ENCODE measurements around the gene PDE2A.

The PDE2A gene

GRCh38 chr11:72658989-72659640 is 15.1 kb downstream of the PDE2A start:
- Mint-ChIP-seq H3K4me3 (no peak overlapping the region), H3K27ac (no peak overlapping the region), H3K27me3 (ENCODE audit: low read depth) (peaks cover 35% of the 10 kb centered on the region), H3K9me3 (no peaks in the 10 kb centered on the region), H3K36me3 (ENCODE audit: low read depth) (no peaks in the 10 kb centered on the region), H3K4me1 (peaks cover 14% of the 10 kb centered on the region)
- TF ChIP-seq, protein P1, sequence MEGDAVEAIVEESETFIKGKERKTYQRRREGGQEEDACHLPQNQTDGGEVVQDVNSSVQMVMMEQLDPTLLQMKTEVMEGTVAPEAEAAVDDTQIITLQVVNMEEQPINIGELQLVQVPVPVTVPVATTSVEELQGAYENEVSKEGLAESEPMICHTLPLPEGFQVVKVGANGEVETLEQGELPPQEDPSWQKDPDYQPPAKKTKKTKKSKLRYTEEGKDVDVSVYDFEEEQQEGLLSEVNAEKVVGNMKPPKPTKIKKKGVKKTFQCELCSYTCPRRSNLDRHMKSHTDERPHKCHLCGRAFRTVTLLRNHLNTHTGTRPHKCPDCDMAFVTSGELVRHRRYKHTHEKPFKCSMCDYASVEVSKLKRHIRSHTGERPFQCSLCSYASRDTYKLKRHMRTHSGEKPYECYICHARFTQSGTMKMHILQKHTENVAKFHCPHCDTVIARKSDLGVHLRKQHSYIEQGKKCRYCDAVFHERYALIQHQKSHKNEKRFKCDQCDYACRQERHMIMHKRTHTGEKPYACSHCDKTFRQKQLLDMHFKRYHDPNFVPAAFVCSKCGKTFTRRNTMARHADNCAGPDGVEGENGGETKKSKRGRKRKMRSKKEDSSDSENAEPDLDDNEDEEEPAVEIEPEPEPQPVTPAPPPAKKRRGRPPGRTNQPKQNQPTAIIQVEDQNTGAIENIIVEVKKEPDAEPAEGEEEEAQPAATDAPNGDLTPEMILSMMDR (IDR thresholded peaks at IDR 0.05; ENCODE audit: unreplicated experiment in 3 of 3): no peak

GRCh38 chr11:72657411-72658100 is 16.7 kb downstream of the PDE2A start:
- H3K4me3 Mint-ChIP-seq: no peak overlapping the region
- peaks cover 33% of the 10 kb centered on the region for H3K27me3 Mint-ChIP-seq (ENCODE audit: low read depth)
- TF ChIP-seq, protein P1 (IDR thresholded peaks at IDR 0.05; ENCODE audit: unreplicated experiment in 3 of 3): no peak
- no peaks in the 10 kb centered on the region for H3K9me3 Mint-ChIP-seq
- no peaks in the 10 kb centered on the region for H3K36me3 Mint-ChIP-seq (ENCODE audit: low read depth)
- H3K4me1 Mint-ChIP-seq: peaks cover 20% of the 10 kb centered on the region
- H3K27ac Mint-ChIP-seq: no peak overlapping the region

GRCh38 chr11:72655896-72656464 is 18.2 kb downstream of the PDE2A start:
- Mint-ChIP-seq H3K27me3 (ENCODE audit: low read depth) (peaks cover 33% of the 10 kb centered on the region), H3K36me3 (ENCODE audit: low read depth) (no peaks in the 10 kb centered on the region), H3K4me3 (no peak overlapping the region), H3K27ac (no peak overlapping the region), H3K9me3 (no peaks in the 10 kb centered on the region), H3K4me1 (peaks cover 20% of the 10 kb centered on the region)
- TF ChIP-seq, protein P1 (IDR thresholded peaks at IDR 0.05; ENCODE audit: unreplicated experiment in 3 of 3): no peak

- Mint-ChIP-seq H3K4me3 (no peak overlapping the region), H3K36me3 (ENCODE audit: low read depth) (no peaks in the 10 kb centered on the region), H3K4me1 (peaks cover 25% of the 10 kb centered on the region), H3K27ac (no peak overlapping the region), H3K9me3 (no peaks in the 10 kb centered on the region), H3K27me3 (ENCODE audit: low read depth) (peaks cover 36% of the 10 kb centered on the region)
- TF ChIP-seq, protein P1 (IDR thresholded peaks at IDR 0.05; ENCODE audit: unreplicated experiment in 3 of 3): no peak
Observed at GRCh38 chr11:72655014-72655413, 19.2 kb downstream of the PDE2A start.

DNA sequence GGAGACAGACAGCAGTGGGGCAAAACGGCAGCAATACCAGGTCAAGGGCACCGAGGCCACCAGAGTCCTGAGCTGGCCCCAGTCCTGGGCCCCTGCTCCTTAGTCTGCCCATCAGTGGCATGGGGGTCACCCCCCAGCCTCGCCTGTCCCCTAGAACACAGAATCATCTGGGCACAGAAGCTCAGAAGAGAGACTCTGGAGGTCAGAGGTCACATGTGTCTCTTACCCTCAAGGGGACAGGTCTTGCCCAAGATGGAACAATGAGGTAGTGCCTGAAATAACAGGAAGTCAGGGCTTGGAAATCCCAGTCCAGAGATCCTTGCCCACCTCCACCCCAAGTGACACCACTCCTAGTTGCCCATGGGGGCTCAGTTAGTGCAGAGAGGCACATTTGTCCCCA is 20.6 kb downstream of the PDE2A start:
- Mint-ChIP-seq H3K4me1 (peaks cover 25% of the 10 kb centered on the region), H3K9me3 (no peaks in the 10 kb centered on the region), H3K27me3 (ENCODE audit: low read depth) (peaks cover 42% of the 10 kb centered on the region), H3K36me3 (ENCODE audit: low read depth) (no peaks in the 10 kb centered on the region), H3K27ac (no peak overlapping the region), H3K4me3 (no peak overlapping the region)
- TF ChIP-seq, protein P1 (IDR thresholded peaks at IDR 0.05; ENCODE audit: unreplicated experiment in 3 of 3): no peak
